IMR-90 (cell line): ENCODE results near the gene CALML3.

Experiments
- BHLHE40 ChIP-seq: fragments of 150-350 bp; IDR thresholded peaks from 2 replicates; pipeline ENCODE4 v1.6.1; 2016; ENCODE audit warnings: mild to moderate bottlenecking, low read depth, low read length
- CHD1 ChIP-seq: IDR thresholded peaks from 2 replicates; pipeline ENCODE4 v1.6.1; 2012; ENCODE audit warnings: low read depth, low read length, improper control_type of control experiment
- MAZ ChIP-seq: IDR thresholded peaks from 2 replicates; pipeline ENCODE4 v1.6.1; 2012; ENCODE audit warnings: low read depth, mild to moderate bottlenecking, low read length, improper control_type of control experiment, moderate library complexity, borderline replicate concordance
- MXI1 ChIP-seq: IDR thresholded peaks from 2 replicates; pipeline ENCODE4 v1.6.1; 2012; ENCODE audit warnings: low read depth, mild to moderate bottlenecking, low read length, moderate library complexity, borderline replicate concordance
- NFE2L2 ChIP-seq: fragments of 150-350 bp; IDR thresholded peaks from 2 replicates; pipeline ENCODE4 v1.6.1; 2016; ENCODE audit warnings: low read depth, mild to moderate bottlenecking, low read length
- POLR2A ChIP-seq: IDR thresholded peaks from 2 replicates; pipeline ENCODE4 v1.6.1; 2012; ENCODE audit warnings: mild to moderate bottlenecking, low read depth, low read length
- RFX5 ChIP-seq: IDR thresholded peaks from 2 replicates; pipeline ENCODE4 v1.8.0; 2012; ENCODE audit warnings: low read depth, mild to moderate bottlenecking, low read length, moderate library complexity
- SMC3 ChIP-seq: fragments of 150-350 bp; IDR thresholded peaks from 2 replicates; pipeline ENCODE4 v1.6.1; 2016; ENCODE audit warnings: low read depth, mild to moderate bottlenecking, antibody characterized with exemption, low read length, moderate library complexity
- TF ChIP-seq, protein P1 (sequence below): conservative IDR thresholded peaks from 2 replicates; pipeline ENCODE4 v1.5.1; 2012; ENCODE audit warnings: mild to moderate bottlenecking, low read depth, low read length, improper control_type of control experiment
- TF ChIP-seq, protein P2 (sequence below): fragments of 150-350 bp; IDR thresholded peaks from 2 replicates; pipeline ENCODE4 v1.6.1; 2017; ENCODE audit warnings: mild to moderate bottlenecking, antibody characterized with exemption, low read length, low read depth

DNA sequence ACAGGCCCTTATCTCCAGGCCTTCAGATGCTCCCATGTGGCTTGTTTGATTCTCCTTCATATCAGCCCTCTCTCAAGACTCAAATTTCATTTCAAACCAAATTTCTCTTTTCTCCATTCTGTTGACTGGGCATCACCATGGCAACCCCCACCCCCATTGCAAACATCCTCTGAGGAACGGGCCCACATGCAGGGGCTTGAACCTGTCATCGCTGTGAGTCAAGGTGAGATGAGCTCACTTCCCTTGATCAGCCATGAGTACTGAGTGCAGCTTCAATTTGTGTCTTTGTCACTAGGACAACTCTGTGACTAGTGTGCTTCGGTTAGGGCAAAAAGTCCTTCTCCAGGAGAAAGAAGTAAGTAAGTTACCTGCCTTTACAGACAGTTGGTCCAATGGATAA lies 41.9 kb downstream of the CALML3 start:
- TF ChIP-seq, protein P1, sequence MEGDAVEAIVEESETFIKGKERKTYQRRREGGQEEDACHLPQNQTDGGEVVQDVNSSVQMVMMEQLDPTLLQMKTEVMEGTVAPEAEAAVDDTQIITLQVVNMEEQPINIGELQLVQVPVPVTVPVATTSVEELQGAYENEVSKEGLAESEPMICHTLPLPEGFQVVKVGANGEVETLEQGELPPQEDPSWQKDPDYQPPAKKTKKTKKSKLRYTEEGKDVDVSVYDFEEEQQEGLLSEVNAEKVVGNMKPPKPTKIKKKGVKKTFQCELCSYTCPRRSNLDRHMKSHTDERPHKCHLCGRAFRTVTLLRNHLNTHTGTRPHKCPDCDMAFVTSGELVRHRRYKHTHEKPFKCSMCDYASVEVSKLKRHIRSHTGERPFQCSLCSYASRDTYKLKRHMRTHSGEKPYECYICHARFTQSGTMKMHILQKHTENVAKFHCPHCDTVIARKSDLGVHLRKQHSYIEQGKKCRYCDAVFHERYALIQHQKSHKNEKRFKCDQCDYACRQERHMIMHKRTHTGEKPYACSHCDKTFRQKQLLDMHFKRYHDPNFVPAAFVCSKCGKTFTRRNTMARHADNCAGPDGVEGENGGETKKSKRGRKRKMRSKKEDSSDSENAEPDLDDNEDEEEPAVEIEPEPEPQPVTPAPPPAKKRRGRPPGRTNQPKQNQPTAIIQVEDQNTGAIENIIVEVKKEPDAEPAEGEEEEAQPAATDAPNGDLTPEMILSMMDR = no peak
- TF ChIP-seq POLR2A (no peak), RFX5 (no peak), MAZ (no peak), BHLHE40 (no peak), NFE2L2 (no peak), CHD1 (no peak), SMC3 (no peak), MXI1 (no peak)
- TF ChIP-seq, protein P2, sequence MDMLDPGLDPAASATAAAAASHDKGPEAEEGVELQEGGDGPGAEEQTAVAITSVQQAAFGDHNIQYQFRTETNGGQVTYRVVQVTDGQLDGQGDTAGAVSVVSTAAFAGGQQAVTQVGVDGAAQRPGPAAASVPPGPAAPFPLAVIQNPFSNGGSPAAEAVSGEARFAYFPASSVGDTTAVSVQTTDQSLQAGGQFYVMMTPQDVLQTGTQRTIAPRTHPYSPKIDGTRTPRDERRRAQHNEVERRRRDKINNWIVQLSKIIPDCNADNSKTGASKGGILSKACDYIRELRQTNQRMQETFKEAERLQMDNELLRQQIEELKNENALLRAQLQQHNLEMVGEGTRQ = no peak
